ENCODE measurements around the gene SPATA16. TPM values are rescaled to one million over a fixed set of nuclear protein-coding genes. Genes with fewer than 3 reads are reported as not detected.
A peak's percentile ranks its signal among the peaks of the same experiment; 100 is the strongest.

SPATA16 gene
- total RNA-seq, 1 experiment from 2014 or later = 0.44 TPM

GRCh38 chr3:173018758-173019157, 122.3 kb downstream of the SPATA16 start (continued):
- TF ChIP-seq CTCF (IDR thresholded peaks at IDR 0.05) = no peak

- ChIA-PET CTCF (no interaction called here), POLR2A (no interaction called here)
- 0 out of 2 replicates have a peak, but pooled peaks cover 4% of the 10 kb centered on the region for H3K9me3 Mint-ChIP-seq
- no peak overlapping the region for H3K4me3 Mint-ChIP-seq
- DNase-seq (ENCODE audit: low spot score) = no peak
- H3K27me3 Mint-ChIP-seq (ENCODE audit: low read depth) = no peaks in the 10 kb centered on the region
- no peaks in the 10 kb centered on the region for H3K36me3 Mint-ChIP-seq
- H3K27ac Mint-ChIP-seq = no peak overlapping the region
- H3K4me1 Mint-ChIP-seq = peaks cover 34% of the 10 kb centered on the region
- no peak for TF ChIP-seq OVOL2 (CRISPR knock-in tag; IDR thresholded peaks at IDR 0.05; ENCODE audit: borderline replicate concordance)
- no peak for TF ChIP-seq GRHL2 (CRISPR knock-in tag; IDR thresholded peaks at IDR 0.05; ENCODE audit: insufficient replicate concordance, severe bottlenecking)
- no peak for TF ChIP-seq PREB (CRISPR knock-in tag; IDR thresholded peaks at IDR 0.05; ENCODE audit: borderline replicate concordance)
- TF ChIP-seq ZBTB43 (CRISPR knock-in tag; IDR thresholded peaks at IDR 0.05) = no peak
- no peak for TF ChIP-seq RORB (CRISPR knock-in tag; IDR thresholded peaks at IDR 0.05)
- no peak for TF ChIP-seq JUN (CRISPR knock-in tag; IDR thresholded peaks at IDR 0.05)
- TF ChIP-seq TP53 (CRISPR knock-in tag; IDR thresholded peaks at IDR 0.05) = no peak
- TF ChIP-seq JAZF1 (CRISPR knock-in tag; IDR thresholded peaks at IDR 0.05) = no peak
- TF ChIP-seq ZNF416 (CRISPR knock-in tag; IDR thresholded peaks at IDR 0.05) = no peak
- TF ChIP-seq AR (CRISPR knock-in tag; IDR thresholded peaks at IDR 0.05) = no peak
- no peak for ATAC-seq
Measured at GRCh38 chr3:173013219-173013832, 127.7 kb downstream of the SPATA16 start.

- ChIA-PET CTCF (interaction anchor here (1.0 to 1.1 kb wide), 2 partner anchors 35 to 386 kb away, joined by 3 read pairs; no protein-coding TSS in a partner anchor), POLR2A (no interaction called here)
- Mint-ChIP-seq H3K36me3 (no peaks in the 10 kb centered on the region), H3K4me1 (peaks cover 12% of the 10 kb centered on the region), H3K27me3 (ENCODE audit: low read depth) (no peaks in the 10 kb centered on the region), H3K9me3 (0 out of 2 replicates have a peak, but pooled peaks cover 4% of the 10 kb centered on the region), H3K27ac (no peak overlapping the region), H3K4me3 (no peak overlapping the region)
- ATAC-seq (peak; percentile 74), DNase-seq (ENCODE audit: low spot score) (no peak)
- TF ChIP-seq ERG (CRISPR knock-in tag; IDR thresholded peaks at IDR 0.05) (no peak), NFYB (CRISPR knock-in tag; conservative IDR thresholded peaks at IDR 0.05; ENCODE audit: low read depth) (no peak), ZNF263 (CRISPR knock-in tag; IDR thresholded peaks at IDR 0.05; ENCODE audit: low read depth) (no peak), ZMAT4 (CRISPR knock-in tag; IDR thresholded peaks at IDR 0.05) (no peak), ZNF512 (CRISPR knock-in tag; IDR thresholded peaks at IDR 0.05; ENCODE audit: borderline replicate concordance) (no peak), SMAD4 (CRISPR knock-in tag; IDR thresholded peaks at IDR 0.05) (no peak), GTF2I (CRISPR knock-in tag; conservative IDR thresholded peaks at IDR 0.05) (no peak), USF2 (CRISPR knock-in tag; IDR thresholded peaks at IDR 0.05) (no peak), PRRX2 (CRISPR knock-in tag; IDR thresholded peaks at IDR 0.05) (no peak), ZNF396 (CRISPR knock-in tag; IDR thresholded peaks at IDR 0.05; ENCODE audit: borderline replicate concordance) (no peak)
Measured at GRCh38 chr3:173009410-173009809, 131.6 kb downstream of the SPATA16 start.
